GM12801 (cell line): Measurements from ENCODE around the gene RASAL3.

Source experiments
- CTCF ChIP-seq: IDR thresholded peaks from one replicate; pipeline ENCODE4 v1.5.1; 2011; ENCODE audit warnings: control low read depth; ENCODE audit not compliant: insufficient read length; ENCODE audit errors: extremely low read depth

The RASAL3 gene

GRCh38 chr19:15448778-15449619 lies 15.3 kb downstream of the RASAL3 start:
- TF ChIP-seq CTCF, result no peak

GRCh38 chr19:15448044-15448777 lies 16.1 kb downstream of the RASAL3 start:
- no peak for TF ChIP-seq CTCF

- no peak for TF ChIP-seq CTCF
Observed at GRCh38 chr19:15447057-15447456, 17.3 kb downstream of the RASAL3 start.

- TF ChIP-seq CTCF, result no peak
Observed at GRCh38 chr19:15445807-15446376, 18.5 kb downstream of the RASAL3 start.

GRCh38 chr19:15445227-15445605 lies 19.1 kb downstream of the RASAL3 start:
- no peak for TF ChIP-seq CTCF

- TF ChIP-seq CTCF, result no peak
Observed at GRCh38 chr19:15444505-15445226, 19.7 kb downstream of the RASAL3 start.

- TF ChIP-seq CTCF, result no peak
Observed at GRCh38 chr19:15443838-15444237, 20.5 kb downstream of the RASAL3 start.
